HG02870 (cell line): ENCODE data around the gene PACRG.
A peak's percentile ranks its signal among the peaks of the same experiment; 100 is the strongest.

ENCODE experiments used
- ATAC-seq: cut with Tn5 transposase; IDR thresholded peaks from one replicate; pipeline ENCODE4 v1.9.1; 2021; ENCODE audit warnings: mild to moderate bottlenecking, moderate library complexity; ENCODE audit not compliant: unreplicated experiment

PACRG gene

GRCh38 chr6:162709431-162709830 is 18.3 kb upstream of the PACRG start:
- ATAC-seq = no peak

- no peak for ATAC-seq
These were observed 17.4 kb upstream of the PACRG start for GRCh38 chr6:162710419-162710818.

GRCh38 chr6:162710936-162711335 is 16.8 kb upstream of the PACRG start:
- ATAC-seq = no peak

DNA sequence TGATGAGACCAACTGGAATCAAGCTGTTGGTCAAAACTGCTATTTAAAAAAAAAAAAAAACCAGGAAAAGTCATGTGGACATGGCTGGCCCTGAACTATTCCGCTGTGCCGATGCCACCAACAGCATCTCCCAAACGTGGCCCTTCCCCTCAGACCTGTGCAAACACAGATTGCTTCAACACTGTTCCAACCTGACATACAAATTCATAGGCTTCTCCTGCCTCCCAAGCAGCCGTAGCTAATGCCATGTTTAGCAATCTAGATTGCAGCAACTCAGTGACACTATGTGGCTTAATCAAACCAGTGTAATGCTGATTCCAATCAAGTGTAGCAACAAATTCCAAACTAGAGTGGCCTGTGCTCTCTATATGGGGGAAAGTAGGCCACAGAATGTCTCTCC is 16.4 kb upstream of the PACRG start:
- ATAC-seq = no peak

GRCh38 chr6:162712694-162713093 is 15.1 kb upstream of the PACRG start:
- ATAC-seq = no peak

DNA sequence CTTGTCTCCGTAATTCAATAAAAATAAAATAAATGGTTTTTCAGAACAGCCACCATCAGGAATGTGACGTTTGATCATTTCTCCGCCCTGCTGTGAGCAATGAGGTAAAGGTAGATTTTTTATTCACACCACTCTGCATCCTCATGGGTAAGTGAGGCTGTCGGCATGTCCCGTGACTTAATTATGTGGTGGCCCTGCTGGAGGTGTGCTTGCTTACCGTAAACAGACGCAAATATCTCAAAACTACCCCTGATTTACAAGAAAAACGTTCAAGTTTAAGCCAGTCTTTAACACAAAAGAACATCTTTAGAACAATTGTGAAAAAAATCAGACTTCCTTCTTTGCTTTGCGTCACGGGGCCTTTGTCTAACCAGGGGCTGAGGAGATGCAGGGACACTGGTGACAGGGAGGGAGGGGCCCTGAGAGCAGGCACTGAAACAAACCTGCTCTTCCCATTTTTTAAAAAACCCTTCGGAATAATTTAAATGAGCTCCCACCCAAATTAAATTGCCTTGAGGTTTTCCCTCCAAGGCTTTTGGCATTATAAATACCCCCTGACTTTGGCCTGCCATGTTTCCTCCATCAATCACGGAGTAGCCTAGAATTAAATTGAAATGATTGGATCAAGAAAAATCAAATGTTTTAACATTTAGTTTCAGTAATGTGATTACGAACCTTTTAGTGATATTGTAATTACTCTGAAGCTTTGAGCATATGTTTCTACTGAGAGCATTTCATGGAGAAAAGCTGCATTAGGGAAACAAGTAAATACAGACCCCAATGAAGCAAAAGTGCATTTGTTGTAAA is 13.6 kb upstream of the PACRG start:
- ATAC-seq = no peak

GRCh38 chr6:162715601-162716000 is 12.2 kb upstream of the PACRG start:
- ATAC-seq = no peak

DNA sequence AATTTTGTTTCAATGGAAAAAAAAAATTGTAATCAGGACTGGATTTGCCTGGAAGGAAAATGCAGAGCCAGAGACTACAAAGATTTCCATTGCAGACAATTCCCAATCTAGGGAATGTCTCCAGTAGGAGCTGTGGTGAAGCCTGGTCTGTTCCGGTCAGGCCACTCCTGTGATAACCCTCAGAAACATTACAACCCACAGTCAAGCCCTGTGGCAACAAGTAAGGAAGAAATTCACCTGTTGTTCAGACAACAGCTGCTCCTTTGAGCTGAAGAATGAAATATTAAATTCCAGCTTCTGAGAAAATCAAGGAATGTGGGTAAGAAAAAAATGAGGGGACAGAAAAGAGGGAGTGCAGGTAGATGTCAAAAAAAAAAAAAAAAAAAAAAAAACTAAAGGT is 8.2 kb upstream of the PACRG start:
- no peak for ATAC-seq

GRCh38 chr6:162721404-162721687 is 6.4 kb upstream of the PACRG start:
- ATAC-seq = no peak

GRCh38 chr6:162722226-162722625 is 5.5 kb upstream of the PACRG start:
- no peak for ATAC-seq

DNA sequence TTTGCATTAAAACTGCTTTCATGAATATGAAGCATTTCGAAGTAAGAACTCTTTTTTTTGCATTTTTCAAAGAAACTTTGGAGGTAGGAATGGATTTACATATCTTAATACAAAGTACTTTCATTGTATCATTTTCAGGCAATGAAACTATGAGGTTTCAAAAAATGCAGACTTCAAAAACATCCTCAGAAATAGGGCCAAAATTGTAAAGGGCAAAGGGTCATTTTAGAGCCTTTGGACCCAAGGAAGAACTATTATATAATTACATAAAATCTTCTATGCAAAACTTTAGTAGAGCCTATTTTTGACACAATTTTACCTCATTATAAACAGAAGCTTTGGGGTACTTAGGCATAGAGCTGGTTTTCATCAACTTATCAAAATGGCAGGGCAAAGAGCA is 5.1 kb upstream of the PACRG start:
- no peak for ATAC-seq

DNA sequence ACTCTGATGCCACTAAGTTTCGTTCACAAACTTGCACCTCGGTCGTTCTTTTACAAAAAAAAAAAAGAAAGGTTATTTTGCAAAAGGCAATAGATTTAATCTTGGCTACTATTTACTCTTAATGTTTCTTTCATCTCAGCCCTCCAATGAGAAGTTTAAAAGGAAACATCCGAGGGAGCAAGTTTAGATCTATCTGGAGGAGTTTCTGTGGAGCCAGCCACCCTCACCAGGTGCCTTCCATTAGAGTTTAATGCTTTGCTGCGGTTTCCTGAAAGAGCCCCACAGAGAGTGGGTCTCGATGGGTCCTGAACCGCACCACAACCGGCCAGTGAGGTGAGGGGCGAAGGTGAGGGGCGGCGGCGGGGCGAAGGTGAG is 840 bp upstream of the PACRG start:
- peak; percentile 3 for ATAC-seq

- ATAC-seq = no peak
These were observed 423 bp downstream of the PACRG start for GRCh38 chr6:162728197-162728596.

DNA sequence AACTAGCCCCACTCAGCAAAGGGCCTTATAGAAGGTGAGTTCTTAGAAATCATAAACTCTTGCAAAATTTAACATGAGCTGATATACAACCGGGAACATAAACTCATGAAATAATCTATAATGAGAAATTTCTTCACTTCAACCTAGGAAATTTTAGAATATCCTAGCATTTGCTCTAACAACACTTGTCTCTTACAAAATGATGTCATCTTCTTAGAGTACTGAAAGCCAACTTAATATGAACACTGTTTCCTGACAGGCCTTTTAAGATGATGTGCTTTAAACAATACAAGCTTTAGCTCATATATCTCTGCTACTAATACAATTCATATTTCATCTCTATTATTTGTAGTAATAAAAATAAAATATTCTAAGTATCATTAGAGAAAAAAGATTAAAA is 932 bp downstream of the PACRG start:
- ATAC-seq = no peak

GRCh38 chr6:162730502-162730901 is 2.7 kb downstream of the PACRG start:
- ATAC-seq = no peak

- ATAC-seq = no peak
These were observed 5.7 kb downstream of the PACRG start for GRCh38 chr6:162733489-162733888.

GRCh38 chr6:162736961-162737360 is 9.2 kb downstream of the PACRG start:
- no peak for ATAC-seq

- ATAC-seq = no peak
These were observed 23.0 kb downstream of the PACRG start for GRCh38 chr6:162750776-162751175.

GRCh38 chr6:162751211-162751859 is 23.6 kb downstream of the PACRG start:
- ATAC-seq = no peak

- ATAC-seq = no peak
These were observed 26.0 kb downstream of the PACRG start for GRCh38 chr6:162753775-162754174.

- no peak for ATAC-seq
These were observed 42.4 kb downstream of the PACRG start for GRCh38 chr6:162770136-162770535.

DNA sequence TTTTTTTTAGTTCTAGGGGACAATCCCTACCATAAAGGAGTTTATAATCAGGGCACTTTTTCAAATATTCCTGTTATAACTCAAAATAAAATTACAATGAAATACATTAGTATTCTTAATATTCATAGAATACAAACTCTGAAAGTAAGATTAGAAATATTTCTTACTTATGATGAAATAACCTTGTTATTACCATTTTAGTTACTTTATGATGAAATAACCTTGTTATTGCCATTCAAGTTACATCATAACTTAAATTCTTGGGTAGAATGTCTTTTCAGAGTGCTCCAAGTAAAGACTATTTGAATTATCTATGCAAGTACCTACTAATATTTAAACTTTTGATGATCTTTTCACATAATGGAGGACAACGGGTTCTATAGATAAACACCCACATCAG is 43.2 kb downstream of the PACRG start:
- no peak for ATAC-seq

GRCh38 chr6:162772466-162772865 is 44.7 kb downstream of the PACRG start:
- ATAC-seq = no peak
